Endothelial cell of umbilical vein (primary cell): ENCODE measurements around the gene PLXNC1. TPM values are rescaled to one million over a fixed set of nuclear protein-coding genes. Genes with fewer than 3 reads are reported as not detected.

Experiments used
- BruUV-seq: library from RNA; stranded (reverse); fragments of 400-500 nt; replicated peaks from 2 replicates; lab custom pipeline; 2021; lab: Mats Ljungman, UMichigan
- CTCF ChIA-PET: fragments of 300-600, 350-600 bp; sonication (Branson Sonifier 250); formaldehyde crosslinking; loops from one replicate; lab custom pipeline; 2021; ENCODE audit warnings: antibody characterized with exemption, inconsistent platforms; lab: Charles Lee
- POLR2A ChIA-PET: fragments of 300-600, 350-600 bp; sonication (Branson Sonifier 250); formaldehyde crosslinking; loops from one replicate; lab custom pipeline; 2021; ENCODE audit warnings: antibody characterized with exemption, inconsistent platforms; lab: Charles Lee
- DNase-seq: peaks from one replicate; pipeline ENCODE4 v3.0.0-alpha.2; 2011; ENCODE audit warnings: low read depth, low spot score
- FAIRE-seq: peaks from 2 replicates; lab custom pipeline; 2011; peaks lifted over from hg19 to GRCh38; lab: Jason Lieb, UNC
- H2AFZ ChIP-seq: 2 replicates; pipeline ENCODE4 v1.6.0; 2012; ENCODE audit warnings: low read depth, low read length, control low read depth, inconsistent platforms
- H3K27ac ChIP-seq: 2 replicates; pipeline ENCODE4 v1.5.1; 2011; ENCODE audit warnings: low read depth, mild to moderate bottlenecking, control low read depth, low read length, moderate library complexity; ENCODE audit not compliant: insufficient read depth
- H3K27me3 ChIP-seq, 2 experiments: 2 replicates each; pipeline versions ENCODE4 v1.6.0 to v1.6.1; 2011; ENCODE audit warnings: low read length in 2 of 2, mixed read lengths in 1 of 2; ENCODE audit not compliant: control insufficient read depth in 2 of 2, insufficient read depth in 2 of 2
- H3K36me3 ChIP-seq, 2 experiments: 2 replicates in 1 of 2; 3 replicates in 1 of 2; pipeline ENCODE4 v1.5.1; 2011; ENCODE audit warnings: low read length in 2 of 2, mild to moderate bottlenecking in 1 of 2, moderate library complexity in 1 of 2; ENCODE audit not compliant: control insufficient read depth in 2 of 2, insufficient read depth in 2 of 2; ENCODE audit errors: extremely low read depth in 1 of 2
- H3K4me1 ChIP-seq: 3 replicates; pipeline ENCODE4 v1.5.1; 2011; ENCODE audit warnings: mild to moderate bottlenecking, low read length; ENCODE audit not compliant: control insufficient read depth, insufficient read depth; ENCODE audit errors: extremely low read depth
- H3K4me2 ChIP-seq: 2 replicates; pipeline ENCODE4 v1.6.1; 2011; ENCODE audit warnings: low read length, control low read depth, mixed read lengths; ENCODE audit not compliant: insufficient read depth
- H3K4me3 ChIP-seq, 3 experiments: fragments of 200-600 bp in 1 of 3; sonication (generic), shearing (Covaris generic) in 1 of 3; replicated peaks in 1 of 3; 2 replicates each; pipeline ENCODE4 v1.5.1; 2011 to 2016; ENCODE audit warnings: control low read depth in 3 of 3, low read length in 3 of 3, mild to moderate bottlenecking in 2 of 3, inconsistent platforms in 1 of 3, low read depth in 1 of 3, moderate library complexity in 1 of 3; ENCODE audit not compliant: insufficient read depth in 1 of 3
- H3K79me2 ChIP-seq: 2 replicates; pipeline ENCODE4 v1.6.0; 2012; ENCODE audit warnings: low read length, inconsistent platforms; ENCODE audit not compliant: control insufficient read depth, insufficient read depth
- H3K9ac ChIP-seq: replicated peaks from 2 replicates; pipeline ENCODE3; 2011; ENCODE audit warnings: low read length, control low read depth; ENCODE audit not compliant: insufficient read depth; ENCODE audit errors: extremely low read depth
- H3K9me1 ChIP-seq: replicated peaks from 3 replicates; pipeline ENCODE4 v1.6.0; 2011; ENCODE audit warnings: mild to moderate bottlenecking, low read length; ENCODE audit not compliant: control insufficient read depth, insufficient read depth; ENCODE audit errors: extremely low read depth
- H3K9me3 ChIP-seq: replicated peaks from 2 replicates; pipeline ENCODE4 v1.5.1; 2012; ENCODE audit warnings: low read length, inconsistent platforms; ENCODE audit not compliant: control insufficient read depth, insufficient read depth
- H4K20me1 ChIP-seq: replicated peaks from 2 replicates; pipeline ENCODE3; 2011; ENCODE audit warnings: mild to moderate bottlenecking, low read length; ENCODE audit not compliant: control insufficient read depth, insufficient read depth; ENCODE audit errors: extremely low read depth
- EZH2 ChIP-seq: IDR thresholded peaks from 2 replicates; pipeline ENCODE4 v1.6.1; 2012; ENCODE audit warnings: borderline replicate concordance, low read depth, mild to moderate bottlenecking, moderate library complexity, low read length, inconsistent platforms; ENCODE audit not compliant: severe bottlenecking
- FOS ChIP-seq: IDR thresholded peaks from 2 replicates; pipeline ENCODE4 v1.6.1; 2011; ENCODE audit warnings: mild to moderate bottlenecking, low read length, moderate library complexity, borderline replicate concordance; ENCODE audit not compliant: insufficient read depth
- GATA2 ChIP-seq: IDR thresholded peaks from 2 replicates; pipeline ENCODE4 v1.7.0; 2011; ENCODE audit warnings: low read depth, mild to moderate bottlenecking, moderate library complexity, mixed read lengths, low read length; ENCODE audit not compliant: insufficient read length, insufficient read depth
- JUN ChIP-seq: IDR thresholded peaks from 2 replicates; pipeline ENCODE4 v1.6.1; 2011; ENCODE audit warnings: borderline replicate concordance, low read depth; ENCODE audit not compliant: insufficient read length, insufficient read depth
- MYC ChIP-seq: IDR thresholded peaks from one replicate; pipeline ENCODE4 v1.6.1; 2011; ENCODE audit warnings: mild to moderate bottlenecking, low read depth, low read length
- POLR2A ChIP-seq: IDR thresholded peaks from 2 replicates; pipeline ENCODE4 v1.6.1; 2012; ENCODE audit warnings: low read depth, mild to moderate bottlenecking, control low read depth, low read length
- POLR2AphosphoS5 ChIP-seq: IDR thresholded peaks from 2 replicates; pipeline ENCODE4 v1.6.1; 2012; ENCODE audit warnings: low read depth, mild to moderate bottlenecking, control low read depth, low read length, moderate library complexity; ENCODE audit not compliant: insufficient read depth
- dilution Hi-C: fragments of 300-500 bp; cut with MboI; formaldehyde crosslinking; loops from one replicate; pipeline ENCODE4 v1.15.0; 2019; ENCODE audit warnings: low sequenced_read_pairs; ENCODE audit not compliant: extremely low pct_ligation_motif_present
- intact Hi-C: fragments of 100-400 bp; cut with micrococcal nuclease; formaldehyde crosslinking; loops from one replicate; pipeline ENCODE4 v1.10.0; 2022
- polyA plus RNA-seq, 4 experiments: library from polyadenylated mRNA; depleted of rRNA in 3 of 4; stranded (reverse) in 3 of 4; unstranded in 1 of 4; fragments of >200 nt; gene quantifications; 2 replicates each; pipeline versions ENCODE4 v1.2.1 to v1.2.3, GENCODE V29; 2011 to 2012; ENCODE audit warnings: missing spikeins in 1 of 4
- total RNA-seq: library from RNA; stranded (reverse); gene quantifications from 2 replicates; pipeline ENCODE4 v1.2.3, GENCODE V29; 2021
- TF ChIP-seq, protein P1 (sequence below), 2 donors: IDR thresholded peaks; 1 replicate in 1 of 2; 2 replicates in 1 of 2; pipeline ENCODE4 v1.5.1; 2011; ENCODE audit warnings: low read length in 2 of 2, mild to moderate bottlenecking in 2 of 2, moderate library complexity in 2 of 2, control low read depth in 1 of 2, inconsistent platforms in 1 of 2, low read depth in 1 of 2; ENCODE audit not compliant: insufficient read depth in 1 of 2; ENCODE audit errors: extremely low read depth in 1 of 2
- TF ChIP-seq, protein P2 (sequence below): IDR thresholded peaks from 2 replicates; pipeline ENCODE4 v1.6.1; 2011; ENCODE audit not compliant: insufficient read depth, insufficient read length

PLXNC1 gene
- total and polyA plus RNA-seq, 2 donors (not counting 3 experiments of a cell fraction or from before 2014, with no cell fraction given): 0.04 TPM; not detected in 1

DNA sequence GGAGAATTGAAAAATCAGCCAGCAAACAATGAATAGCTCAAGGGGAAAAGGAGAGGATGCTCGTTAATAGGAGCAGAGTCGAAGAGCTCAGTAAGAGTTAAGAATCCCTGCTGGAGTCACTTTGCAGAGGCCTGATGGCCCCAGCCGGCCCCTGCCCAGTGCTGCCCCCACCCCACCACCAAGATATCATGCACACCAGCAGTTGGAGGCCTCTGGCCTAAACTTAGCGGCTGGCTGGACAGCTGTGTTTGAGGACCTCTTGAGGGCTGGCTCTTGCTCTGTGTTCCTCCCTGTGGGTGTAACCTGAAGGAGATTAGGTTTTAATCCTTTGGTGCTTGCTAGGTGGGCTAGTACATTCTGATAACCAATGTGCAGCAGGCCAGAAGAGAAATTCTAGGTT is 142.0 kb downstream of the PLXNC1 start:
- peaks cover 0 to under 1% of the 10 kb centered on the region in 2 experiments for H3K27me3 ChIP-seq
- intact Hi-C loops (no loop called here), dilution Hi-C loops (no loop called here)
- no peaks in the 10 kb centered on the region for H4K20me1 ChIP-seq
- TF ChIP-seq MYC (no peak), POLR2AphosphoS5 (no peak), EZH2 (no peak), FOS (no peak), JUN (no peak), GATA2 (no peak), POLR2A (no peak)
- TF ChIP-seq, protein P1, sequence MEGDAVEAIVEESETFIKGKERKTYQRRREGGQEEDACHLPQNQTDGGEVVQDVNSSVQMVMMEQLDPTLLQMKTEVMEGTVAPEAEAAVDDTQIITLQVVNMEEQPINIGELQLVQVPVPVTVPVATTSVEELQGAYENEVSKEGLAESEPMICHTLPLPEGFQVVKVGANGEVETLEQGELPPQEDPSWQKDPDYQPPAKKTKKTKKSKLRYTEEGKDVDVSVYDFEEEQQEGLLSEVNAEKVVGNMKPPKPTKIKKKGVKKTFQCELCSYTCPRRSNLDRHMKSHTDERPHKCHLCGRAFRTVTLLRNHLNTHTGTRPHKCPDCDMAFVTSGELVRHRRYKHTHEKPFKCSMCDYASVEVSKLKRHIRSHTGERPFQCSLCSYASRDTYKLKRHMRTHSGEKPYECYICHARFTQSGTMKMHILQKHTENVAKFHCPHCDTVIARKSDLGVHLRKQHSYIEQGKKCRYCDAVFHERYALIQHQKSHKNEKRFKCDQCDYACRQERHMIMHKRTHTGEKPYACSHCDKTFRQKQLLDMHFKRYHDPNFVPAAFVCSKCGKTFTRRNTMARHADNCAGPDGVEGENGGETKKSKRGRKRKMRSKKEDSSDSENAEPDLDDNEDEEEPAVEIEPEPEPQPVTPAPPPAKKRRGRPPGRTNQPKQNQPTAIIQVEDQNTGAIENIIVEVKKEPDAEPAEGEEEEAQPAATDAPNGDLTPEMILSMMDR (IDR thresholded peaks at IDR 0.05; ENCODE audit: extremely low read depth in 1 of 2, insufficient read depth in 1 of 2, low read depth in 1 of 2, low read length in 2 of 2): no peak
- TF ChIP-seq, protein P2, sequence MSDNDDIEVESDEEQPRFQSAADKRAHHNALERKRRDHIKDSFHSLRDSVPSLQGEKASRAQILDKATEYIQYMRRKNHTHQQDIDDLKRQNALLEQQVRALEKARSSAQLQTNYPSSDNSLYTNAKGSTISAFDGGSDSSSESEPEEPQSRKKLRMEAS: no peak
- ChIA-PET CTCF (interaction anchor here (0.8 to 1.9 kb wide), 5 partner anchors 8 to 21 kb away, joined by 3 to 6 read pairs (median 3); no protein-coding TSS in a partner anchor), POLR2A (no interaction called here)
- no peaks in the 10 kb centered on the region for H3K79me2 ChIP-seq
- H3K27ac ChIP-seq: no peak overlapping the region
- no peak overlapping the region for H2AFZ ChIP-seq
- no peaks in the 10 kb centered on the region for H3K36me3 ChIP-seq
- DNase-seq (no peak), FAIRE-seq (no peak)
- no peaks in the 10 kb centered on the region for H3K9me3 ChIP-seq
- H3K9me1 ChIP-seq: no peaks in the 10 kb centered on the region
- H3K9ac ChIP-seq: no peak overlapping the region
- no peak overlapping the region for H3K4me2 ChIP-seq
- peaks cover 6% of the 10 kb centered on the region for H3K4me1 ChIP-seq
- H3K4me3 ChIP-seq: no peak overlapping the region
- BruUV-seq: no TSS peak
